ENCODE results near the gene CCDC9. TPM values are rescaled to one million over a fixed set of nuclear protein-coding genes. Genes with fewer than 3 reads are reported as not detected.
A peak's percentile ranks its signal among the peaks of the same experiment; 100 is the strongest.

The CCDC9 gene
- 16.3 TPM for total RNA-seq
- long read RNA-seq, partial matches to known transcripts = 0 of 5 reads
- long read RNA-seq, other reads (novel, unspliced or antisense) = 2 of 5 reads

DNA sequence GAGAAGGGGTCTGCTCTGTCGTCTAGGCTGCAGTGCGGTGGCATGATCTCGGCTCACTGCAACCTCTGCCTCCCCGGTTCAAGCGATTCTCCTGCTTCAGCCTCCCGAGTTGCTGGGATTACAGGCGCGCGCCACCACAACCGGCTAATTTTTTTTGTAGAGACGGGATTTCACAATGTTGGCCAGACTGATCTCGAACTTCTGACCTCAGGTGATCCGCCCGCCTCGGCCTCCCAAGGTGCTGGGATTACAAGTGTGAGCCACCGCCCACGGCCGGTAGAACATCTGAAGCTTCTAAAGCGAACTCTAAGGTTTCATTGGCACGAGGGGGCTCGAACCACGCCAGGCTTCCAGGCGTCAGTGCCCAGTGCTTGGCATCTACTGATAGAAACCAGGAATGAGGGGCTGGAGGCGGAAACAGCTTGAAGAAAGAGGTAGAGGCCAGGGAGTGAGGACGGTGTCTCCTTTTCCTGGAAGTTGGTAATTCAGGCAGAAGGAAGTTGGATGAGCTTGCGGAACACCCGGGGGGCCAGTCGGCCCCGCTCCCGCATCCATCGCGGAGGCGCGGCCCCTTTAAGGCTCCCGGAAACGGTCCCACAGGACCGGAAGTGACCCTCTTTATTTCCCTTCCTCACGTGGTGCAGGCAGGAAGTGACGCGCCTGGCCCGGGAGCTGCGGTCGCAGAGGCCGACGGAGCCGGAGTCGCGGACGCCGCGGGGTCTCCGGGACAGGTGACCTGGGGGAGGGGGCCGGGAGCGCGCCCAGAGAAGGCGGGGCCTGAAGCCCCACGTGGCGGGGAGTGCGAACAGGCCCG lies at the start of gene CCDC9:
Gene CCDC9, plus strand, starts transcription at position 647 of the 814 bp plus-strand sequence. CDS start 1,876 bp downstream, outside the sequence.
- intact Hi-C loops (cut with DNase I) = no loop called here

DNA sequence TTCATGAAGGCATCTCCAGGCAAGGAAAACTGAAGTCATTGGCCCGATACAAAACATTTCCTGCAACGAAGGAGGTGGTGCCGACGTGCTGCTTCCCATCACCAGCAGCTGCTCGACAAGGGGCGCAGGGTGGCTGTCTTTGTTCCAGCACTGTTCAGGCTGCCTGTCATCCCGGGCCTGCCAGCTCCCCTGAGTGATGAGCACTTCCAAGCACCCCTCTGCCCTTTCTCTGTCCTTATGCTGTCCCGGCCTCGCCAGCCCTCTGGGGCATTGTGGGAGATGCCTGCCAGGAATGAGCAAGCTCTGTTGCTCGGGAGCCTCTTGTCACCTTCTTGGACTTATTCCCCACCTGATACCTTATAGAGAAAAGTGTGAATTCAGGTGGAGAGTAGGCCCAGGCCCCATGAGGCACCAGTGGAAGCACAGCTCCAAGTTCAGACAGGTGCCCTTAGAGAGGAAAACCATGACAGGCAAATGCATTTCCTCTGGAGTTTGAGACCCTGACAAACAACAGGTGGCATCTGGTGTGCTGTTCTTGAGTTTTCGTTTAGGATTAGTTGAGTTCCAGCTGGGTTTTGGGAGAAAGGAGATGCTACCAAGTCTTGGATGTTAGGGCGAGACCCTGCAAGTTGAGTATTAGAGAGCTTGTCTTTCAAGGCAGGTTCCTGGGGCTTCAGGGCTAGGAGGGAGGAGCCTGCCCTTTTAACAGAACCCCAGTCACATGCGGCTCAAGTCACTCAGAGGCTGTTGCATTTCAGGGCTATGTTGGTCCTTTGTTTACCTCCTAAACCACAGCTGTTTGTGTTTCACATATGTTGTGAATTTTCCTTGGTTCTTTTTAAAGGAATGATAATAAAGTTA lies 46.8 kb upstream of the CCDC9 start:
- peak; percentile 50 for DNase-seq
- intact Hi-C loops (cut with DNase I) = loop anchor here (2.0 kb wide), 1 partner anchor 35 kb away; no protein-coding TSS in a partner anchor

More for the DNA sequence above, at the start of gene CCDC9:
- DNase-seq = peak; percentile 97
- peak; percentile 69 for ATAC-seq (ENCODE audit: poor library complexity)

DNA sequence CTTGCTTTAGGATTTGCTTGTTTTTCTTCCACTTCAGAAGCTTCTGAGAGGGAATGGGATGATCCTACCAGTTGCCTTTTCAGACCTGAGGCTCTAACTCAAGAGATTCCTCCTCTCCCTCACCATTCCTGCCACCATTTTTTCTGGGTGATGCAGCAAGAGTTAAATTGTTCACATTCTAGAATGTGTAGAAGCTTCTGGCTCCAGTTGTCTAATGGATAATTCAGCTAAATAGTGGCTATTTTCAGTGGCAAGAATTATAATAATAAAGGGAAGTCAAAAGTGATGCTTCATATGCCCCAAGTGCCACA lies 46.2 kb upstream of the CCDC9 start:
- intact Hi-C loops (cut with DNase I) = loop anchor here (2.0 kb wide), 1 partner anchor 35 kb away; no protein-coding TSS in a partner anchor
- ATAC-seq (ENCODE audit: poor library complexity) = no peak
- no peak for DNase-seq

More for the DNA sequence above, 46.8 kb upstream of the CCDC9 start:
- peak; percentile 67 for ATAC-seq (ENCODE audit: poor library complexity)

DNA sequence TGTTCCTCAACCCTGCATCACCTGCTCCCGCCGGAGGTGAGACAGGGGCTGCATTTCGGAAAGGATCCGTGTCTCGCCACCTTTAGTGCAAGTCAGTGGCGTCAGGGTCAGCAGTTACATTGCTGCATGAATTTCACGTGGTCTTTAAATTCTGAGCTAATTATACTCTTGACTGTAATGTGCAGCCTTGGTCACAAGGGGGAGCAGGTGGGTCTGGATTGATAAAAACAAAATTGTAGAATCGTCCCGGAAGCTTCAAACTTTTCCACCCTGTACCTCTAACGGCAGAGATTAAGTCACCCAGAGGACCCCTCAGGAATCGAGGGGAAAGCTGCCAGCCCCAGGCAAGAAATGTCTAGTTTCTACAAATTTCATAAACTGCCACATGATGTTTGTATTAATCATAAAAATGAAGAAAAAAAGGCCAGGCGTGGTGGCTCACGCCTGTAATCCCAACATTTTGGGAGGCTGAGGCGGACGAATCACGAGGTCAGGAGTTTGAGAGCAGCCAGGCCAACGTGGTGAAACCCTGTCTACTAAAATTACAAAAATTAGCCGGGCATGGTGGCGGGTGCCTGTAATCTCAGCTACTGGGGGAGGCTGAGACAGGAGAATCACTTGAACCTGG lies 45.5 kb upstream of the CCDC9 start:
- peak; percentile 85 for ATAC-seq (ENCODE audit: poor library complexity)
- DNase-seq = peak; percentile 67
- intact Hi-C loops (cut with DNase I) = loop anchor here (2.0 kb wide), 1 partner anchor 34 kb away; no protein-coding TSS in a partner anchor

DNA sequence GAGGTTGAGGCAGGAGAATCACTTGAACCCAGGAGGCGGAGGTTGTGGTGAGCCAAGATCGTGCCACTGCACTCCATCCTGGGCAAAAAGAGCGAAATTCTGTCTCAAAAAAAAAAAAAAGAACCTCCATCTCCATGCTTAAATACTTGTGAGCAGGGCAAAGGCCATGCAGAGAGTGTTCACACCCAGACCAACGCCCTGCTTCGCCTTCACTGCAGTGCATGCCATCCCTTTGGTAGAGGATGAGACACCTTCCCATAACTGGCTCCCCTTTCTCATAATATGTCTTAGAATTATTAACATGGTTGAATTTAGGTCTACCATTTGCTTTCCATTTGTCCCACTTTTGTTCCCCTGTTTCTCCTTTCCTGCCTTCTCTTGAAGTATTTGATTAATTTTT lies 40.7 kb upstream of the CCDC9 start:
- no peak for DNase-seq
- no peak for ATAC-seq (ENCODE audit: poor library complexity)
- intact Hi-C loops (cut with DNase I) = no loop called here

DNA sequence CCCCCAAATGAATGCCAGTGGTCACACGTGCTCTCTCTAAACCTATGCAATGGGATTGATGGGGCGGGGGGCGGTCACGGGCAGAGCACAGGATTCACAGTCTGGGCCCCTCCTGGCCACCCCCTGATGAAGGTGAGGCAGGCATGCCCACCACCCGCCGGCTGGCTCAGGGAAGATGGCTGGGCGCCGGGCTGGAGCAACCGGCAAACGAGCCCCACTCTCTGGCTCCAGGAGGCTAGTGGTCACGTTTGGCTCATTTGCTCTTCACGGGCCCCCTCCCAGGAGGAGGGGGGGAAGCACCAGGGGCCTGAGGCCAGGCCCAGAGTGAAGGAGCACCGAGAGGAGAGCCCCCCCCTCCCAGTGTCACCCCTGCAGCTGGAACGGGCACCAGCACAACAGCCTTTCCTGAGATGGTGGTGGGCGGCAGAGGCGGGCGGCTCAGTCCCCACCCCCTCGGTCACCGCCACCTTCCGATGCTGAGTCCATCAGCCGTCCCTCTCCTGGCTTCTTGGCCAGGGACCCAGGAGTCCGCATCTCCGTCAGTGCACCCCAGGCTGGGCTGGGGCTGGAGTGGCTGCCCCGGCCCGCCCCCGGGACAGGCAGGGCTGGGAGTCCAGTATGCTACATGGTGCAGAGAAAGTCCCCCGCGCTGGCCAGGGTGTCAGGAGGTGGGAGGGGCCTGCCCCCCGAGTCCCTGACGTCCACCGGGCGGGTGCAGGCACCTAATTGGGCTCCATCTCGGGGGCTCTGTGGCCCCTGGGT lies 35.1 kb upstream of the CCDC9 start:
- no peak for ATAC-seq (ENCODE audit: poor library complexity)
- DNase-seq = no peak
- intact Hi-C loops (cut with DNase I) = no loop called here

DNA sequence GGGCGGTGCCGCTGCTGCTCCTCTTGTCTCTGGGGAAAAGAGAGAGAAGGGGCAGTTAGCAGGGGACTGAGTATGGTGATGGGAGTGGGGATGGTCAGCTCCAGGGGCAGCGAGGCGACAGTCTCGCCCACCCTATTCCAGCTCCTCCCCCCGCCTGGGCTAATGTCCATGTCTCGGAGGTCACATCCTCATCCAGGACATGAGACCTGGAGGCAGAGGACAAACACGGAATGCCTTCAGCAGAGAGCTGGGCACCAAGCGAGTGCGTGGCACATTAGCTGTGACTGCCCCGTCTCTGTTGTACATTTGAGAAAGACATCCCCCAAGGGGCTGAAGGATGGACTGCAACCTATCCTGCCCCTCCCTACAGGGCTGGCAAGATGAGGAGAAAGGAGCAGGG lies 34.4 kb upstream of the CCDC9 start:
- ATAC-seq (ENCODE audit: poor library complexity) (no peak), DNase-seq (no peak)
- intact Hi-C loops (cut with DNase I) = no loop called here

DNA sequence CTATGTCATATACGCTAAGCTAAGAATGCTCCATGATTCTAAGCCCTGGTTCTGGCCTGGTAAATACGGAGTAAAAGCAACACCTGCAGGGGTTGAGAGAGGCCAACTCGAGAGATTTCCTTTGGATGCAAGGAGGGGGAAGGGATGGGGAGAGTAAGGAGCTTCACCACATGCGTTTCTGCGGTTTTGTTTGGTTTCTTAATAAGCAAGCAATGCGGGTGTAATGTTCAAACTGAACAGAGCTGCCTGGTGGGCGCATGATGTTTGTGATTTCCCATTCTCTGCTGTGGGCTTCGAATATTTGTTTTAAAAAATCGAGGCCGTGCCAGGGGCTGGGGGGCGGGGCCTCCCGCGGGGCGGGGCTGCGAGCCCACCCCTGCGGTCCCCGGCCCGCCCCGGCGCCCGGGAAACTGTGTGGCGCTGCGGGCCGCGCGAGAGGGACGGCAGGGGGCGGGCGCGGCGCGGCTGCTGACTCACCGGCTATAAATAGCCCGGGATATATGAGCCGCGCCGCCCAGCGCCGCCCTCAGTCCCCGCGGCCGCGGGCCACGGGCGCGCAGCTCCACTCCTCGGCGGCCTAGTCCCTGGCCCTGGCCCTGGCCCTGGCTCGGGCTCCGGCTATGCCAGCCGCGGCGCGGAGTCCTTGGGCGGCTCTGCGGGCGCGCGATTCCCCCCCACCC lies 30.4 kb upstream of the CCDC9 start:
- intact Hi-C loops (cut with DNase I) = no loop called here
- DNase-seq (peak; percentile 93), ATAC-seq (ENCODE audit: poor library complexity) (peak; percentile 81)

DNA sequence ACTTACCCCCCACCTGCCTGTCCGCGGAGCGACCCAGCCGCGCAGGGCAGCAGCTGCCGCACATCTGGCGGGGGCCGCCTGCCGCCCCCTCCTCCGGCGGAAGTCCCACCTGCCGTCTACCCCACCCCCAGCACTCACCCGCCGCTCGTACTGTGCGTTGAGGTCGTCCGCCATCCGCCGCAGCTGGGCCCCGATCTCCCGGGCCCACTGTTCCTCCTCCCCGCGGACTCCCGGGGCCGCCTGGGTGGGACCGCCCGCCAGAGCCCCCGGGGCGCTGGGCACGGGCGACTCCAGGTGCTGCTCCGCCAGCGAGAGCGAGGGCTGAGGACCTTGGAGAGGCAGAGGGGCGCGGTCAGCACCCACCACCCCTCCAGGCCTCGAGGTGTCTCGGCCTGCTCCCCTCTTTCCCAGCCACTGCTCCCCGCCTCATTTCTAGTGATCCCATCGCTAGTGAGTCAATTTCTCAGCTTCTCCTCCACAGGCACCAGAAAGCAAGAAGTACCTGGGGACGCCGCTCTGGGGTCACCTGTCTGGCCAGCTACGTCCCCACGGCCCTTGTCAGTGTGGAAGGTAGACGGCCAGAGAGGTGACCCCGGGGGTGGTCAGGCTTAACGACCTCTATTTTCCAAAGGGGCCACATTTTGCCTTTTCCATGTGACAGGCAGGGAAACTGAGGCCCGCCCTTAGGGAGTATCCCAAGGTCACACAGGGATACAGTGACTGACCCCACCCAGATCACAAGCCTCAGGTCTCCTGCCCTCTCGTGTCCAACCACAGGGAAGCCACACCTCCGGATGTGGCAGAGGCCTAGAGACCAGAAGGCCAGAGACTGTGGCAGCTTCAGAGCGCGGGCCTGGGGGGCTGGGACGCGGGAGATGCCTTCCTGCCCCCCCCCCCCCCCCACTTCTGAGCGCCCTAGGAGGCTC lies 29.6 kb upstream of the CCDC9 start:
- intact Hi-C loops (cut with DNase I) = no loop called here
- DNase-seq = peak; percentile 93

DNA sequence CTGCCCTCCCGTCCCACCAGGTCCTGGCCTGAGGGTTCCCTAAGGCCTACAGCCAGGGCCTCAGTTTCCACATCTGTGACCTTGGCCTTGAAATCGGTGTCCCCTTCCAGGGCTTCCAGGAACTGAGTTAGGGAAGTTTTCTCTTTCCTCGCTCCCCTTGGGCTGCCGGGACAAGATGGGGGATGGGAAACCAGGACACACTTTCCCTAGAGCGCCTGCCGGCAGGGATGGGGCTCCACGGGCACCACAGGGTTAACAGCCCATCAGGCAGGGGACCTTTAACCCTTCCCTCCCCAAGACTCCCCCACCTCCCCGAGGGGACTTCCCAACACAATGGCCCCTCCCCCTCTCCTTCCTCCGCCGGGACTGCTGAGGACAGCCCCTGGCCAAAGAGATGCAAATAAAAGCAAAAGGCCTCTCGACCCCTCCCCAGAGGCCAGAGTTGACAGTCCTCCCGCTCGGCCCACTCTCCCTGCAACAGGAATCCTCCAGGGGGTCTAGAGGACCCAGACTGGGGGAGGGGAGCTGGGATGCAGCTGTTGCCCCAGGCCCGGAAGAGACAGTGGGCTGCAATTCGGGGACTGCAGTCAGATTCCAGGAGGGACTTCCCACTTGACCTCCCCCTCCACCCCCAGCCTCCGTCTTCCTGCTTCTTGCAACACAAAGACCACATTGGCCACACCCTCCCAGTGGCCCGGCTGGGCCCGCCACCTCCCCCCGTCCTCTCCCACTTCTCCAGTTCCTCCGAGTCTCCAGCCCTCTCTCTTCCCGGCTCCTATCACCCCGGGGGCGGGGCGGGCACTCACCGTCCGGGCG lies 28.8 kb upstream of the CCDC9 start:
- DNase-seq = peak; percentile 94
- intact Hi-C loops (cut with DNase I) = no loop called here
- peak; percentile 56 for ATAC-seq (ENCODE audit: poor library complexity)

More for the DNA sequence above, 29.6 kb upstream of the CCDC9 start:
- peak; percentile 79 for ATAC-seq (ENCODE audit: poor library complexity)

DNA sequence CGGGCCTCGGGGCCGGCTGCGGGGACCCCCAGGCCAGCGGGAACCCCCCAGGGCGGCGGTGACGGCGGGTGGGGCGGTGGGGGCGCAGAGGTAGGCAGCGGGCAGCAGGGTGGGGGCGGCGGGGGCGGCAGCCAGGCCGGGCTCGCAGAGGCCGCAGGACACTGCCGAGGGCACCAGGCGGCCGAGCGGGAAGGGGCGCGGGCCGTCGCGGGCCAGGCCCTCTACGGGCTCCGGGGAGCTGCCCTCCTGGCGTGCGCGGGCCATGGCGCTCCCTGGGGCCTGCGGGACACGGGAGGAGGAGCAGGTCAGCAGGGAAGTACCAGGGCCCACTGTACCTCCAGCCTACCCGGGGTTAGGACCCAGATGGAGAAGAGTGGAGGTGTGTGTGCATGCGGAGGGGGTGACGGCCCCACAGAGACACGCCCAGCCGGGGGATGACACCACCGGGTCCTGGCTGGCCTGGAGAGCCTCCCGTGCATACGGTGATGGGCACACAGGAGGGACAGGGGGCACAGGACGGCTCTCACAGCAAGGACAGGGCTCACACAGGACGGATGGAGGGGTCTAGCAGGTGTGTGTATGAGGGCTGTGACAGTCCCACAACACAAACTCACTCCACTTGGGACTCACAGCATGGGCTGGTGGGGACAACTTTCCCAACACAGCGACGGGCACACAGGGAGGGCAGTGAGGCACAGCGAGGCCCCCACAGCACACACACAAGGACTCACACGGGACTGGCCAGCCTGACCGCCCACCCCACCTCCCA lies 28.0 kb upstream of the CCDC9 start:
- ATAC-seq (ENCODE audit: poor library complexity) = peak; percentile 0
- intact Hi-C loops (cut with DNase I) = no loop called here
- peak; percentile 69 for DNase-seq

DNA sequence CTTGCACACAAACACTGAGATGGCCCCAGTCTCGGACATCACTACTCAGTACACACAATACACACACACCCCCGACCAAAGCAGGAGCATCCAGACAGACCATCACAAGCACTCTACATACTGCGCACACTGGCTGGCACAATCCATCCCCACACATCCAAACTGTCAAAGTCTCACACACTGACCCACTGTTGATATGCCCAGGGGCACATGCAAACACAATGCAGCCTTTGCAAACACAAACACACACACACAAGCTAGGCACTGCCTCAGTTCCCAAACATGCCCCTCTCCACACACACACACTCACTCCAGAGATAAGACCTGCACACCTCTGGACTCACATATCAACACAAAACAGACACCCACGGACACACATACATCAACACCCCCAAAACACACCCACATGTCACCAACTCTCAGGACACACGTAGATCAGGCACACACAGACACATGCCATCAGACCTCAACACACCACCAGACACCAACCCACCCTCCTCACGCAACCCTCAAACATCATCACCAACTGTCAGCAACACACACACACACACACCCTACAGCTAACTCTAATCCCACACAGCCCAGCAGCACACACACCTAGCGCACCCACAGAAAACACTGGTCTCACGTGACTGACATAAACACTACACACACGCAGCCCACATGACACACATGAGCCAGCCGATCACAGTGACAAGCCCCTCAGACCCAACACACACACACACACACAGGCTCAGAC lies 27.2 kb upstream of the CCDC9 start:
- ATAC-seq (ENCODE audit: poor library complexity) (no peak), DNase-seq (no peak)
- intact Hi-C loops (cut with DNase I) = no loop called here

DNA sequence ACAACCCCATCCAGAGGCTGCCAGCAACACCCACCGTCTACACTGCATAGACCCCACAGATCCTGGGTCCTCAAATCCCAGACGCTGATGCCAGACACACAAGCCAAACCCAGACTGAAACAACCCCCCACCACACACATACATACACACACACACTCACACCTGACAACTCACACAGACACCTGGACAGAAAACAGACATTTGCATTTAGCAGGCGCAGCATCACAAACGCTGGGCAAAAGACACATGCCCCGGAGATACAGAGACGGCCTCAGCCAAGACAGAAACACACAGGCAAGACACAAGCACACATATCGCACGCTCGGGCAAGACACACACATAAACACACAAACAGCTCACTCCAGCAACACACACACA lies 26.7 kb upstream of the CCDC9 start:
- no peak for DNase-seq
- no peak for ATAC-seq (ENCODE audit: poor library complexity)

DNA sequence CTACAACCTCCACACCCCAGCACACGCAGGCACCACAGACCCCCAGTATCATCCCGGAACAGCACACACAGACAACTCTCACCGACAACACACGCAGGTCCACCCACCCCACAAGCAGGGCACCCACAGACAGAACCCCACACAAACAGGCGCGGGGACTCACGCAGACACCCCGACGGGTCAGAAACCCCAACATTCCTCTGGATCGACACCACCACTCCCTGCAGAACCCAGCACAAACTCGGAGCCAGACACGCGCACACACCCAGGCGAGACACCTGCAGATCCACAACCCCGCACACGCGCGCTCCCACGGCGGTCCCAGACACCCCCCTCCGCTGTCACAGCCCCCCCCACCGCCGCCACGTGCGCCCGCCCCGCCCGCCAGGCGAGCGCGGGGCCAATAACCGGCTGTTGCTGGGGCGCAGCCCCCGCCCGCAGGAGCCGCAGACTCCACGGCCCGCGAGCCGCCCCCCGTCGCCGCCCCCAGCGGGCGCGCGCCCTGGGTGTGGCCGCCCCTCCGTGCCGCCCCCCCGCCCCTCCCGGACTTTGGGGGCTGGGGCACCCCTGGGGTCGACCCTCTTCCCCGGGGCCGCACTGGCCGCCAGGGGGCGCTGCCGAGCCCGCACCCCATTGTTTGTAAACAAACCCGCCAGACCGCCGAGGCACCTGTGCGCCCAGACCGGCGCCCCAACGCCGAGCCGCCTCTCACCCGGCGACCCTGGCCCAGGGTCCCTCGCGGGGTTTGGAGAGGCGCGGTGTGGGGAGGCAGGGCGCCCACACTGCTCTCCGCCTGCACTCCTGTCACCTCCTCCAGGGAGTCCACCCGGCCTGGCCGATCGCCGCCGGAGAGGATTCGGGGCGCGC lies 26.0 kb upstream of the CCDC9 start:
- ATAC-seq (ENCODE audit: poor library complexity) = no peak
- intact Hi-C loops (cut with DNase I) = no loop called here

More for the DNA sequence above, 26.7 kb upstream of the CCDC9 start:
- intact Hi-C loops (cut with DNase I) = no loop called here

More for the DNA sequence above, 26.0 kb upstream of the CCDC9 start:
- DNase-seq = peak; percentile 80

Data from Right ventricle myocardium superior (tissue), 1 donor.